Liver (tissue), 9 donors: Measurements from ENCODE around the gene MTOR. TPM values are rescaled to one million over a fixed set of nuclear protein-coding genes. Genes with fewer than 3 reads are reported as not detected.

Experiments used
- DNase-seq: peaks from one replicate; pipeline ENCODE4 v3.0.0-alpha.2; 2017; ENCODE audit warnings: low spot score
- H3K27ac ChIP-seq, 2 donors: one replicate each; pipeline ENCODE4 v1.7.0; 2013; ENCODE audit warnings: inconsistent platforms in 2 of 2, low read length in 2 of 2, control low read depth in 1 of 2, low read depth in 1 of 2, mild to moderate bottlenecking in 1 of 2
- H3K27me3 ChIP-seq, 4 donors: one replicate each; pipeline versions ENCODE4 v1.6.1 to v1.7.0; 2013; ENCODE audit warnings: low read length in 3 of 4, inconsistent platforms in 1 of 4, mild to moderate bottlenecking in 1 of 4, moderate library complexity in 1 of 4; ENCODE audit not compliant: control insufficient read depth in 4 of 4, insufficient read depth in 4 of 4
- H3K36me3 ChIP-seq, 4 donors: one replicate each; pipeline versions ENCODE4 v1.6.1 to v1.7.0; 2013; ENCODE audit warnings: low read length in 3 of 4, mild to moderate bottlenecking in 3 of 4, low read depth in 1 of 4, moderate library complexity in 1 of 4; ENCODE audit not compliant: control insufficient read depth in 4 of 4, insufficient read depth in 3 of 4
- H3K4me1 ChIP-seq, 4 donors: one replicate each; pipeline versions ENCODE4 v1.6.1 to v1.7.0; 2013; ENCODE audit warnings: low read length in 3 of 4, mild to moderate bottlenecking in 3 of 4, moderate library complexity in 1 of 4; ENCODE audit not compliant: control insufficient read depth in 4 of 4, insufficient read depth in 4 of 4
- H3K4me3 ChIP-seq, 3 donors: one replicate each; pipeline versions ENCODE4 v1.6.1 to v1.7.0; 2013; ENCODE audit warnings: low read length in 3 of 3, control low read depth in 1 of 3, low read depth in 1 of 3, mild to moderate bottlenecking in 1 of 3
- H3K9ac ChIP-seq, 2 donors: one replicate each; pipeline ENCODE4 v1.7.0; 2013; ENCODE audit warnings: low read length in 2 of 2, mild to moderate bottlenecking in 2 of 2, moderate library complexity in 2 of 2, control low read depth in 1 of 2, low read depth in 1 of 2
- H3K9me3 ChIP-seq, 4 donors: one replicate each; pipeline versions ENCODE4 v1.6.1 to v1.7.0; 2013; ENCODE audit warnings: low read length in 3 of 4; ENCODE audit not compliant: control insufficient read depth in 4 of 4
- ATF3 ChIP-seq: IDR thresholded peaks from 2 replicates; pipeline ENCODE4 v1.6.1; 2016; ENCODE audit warnings: antibody characterized with exemption
- CTCF ChIP-seq: fragments of 150-350 bp; IDR thresholded peaks from 2 replicates; pipeline ENCODE4 v1.5.1; 2017; ENCODE audit warnings: improper control_type of control experiment, low read depth, low read length; ENCODE audit not compliant: missing input control
- EGR1 ChIP-seq, 2 donors: IDR thresholded peaks; 2 replicates each; pipeline ENCODE4 v1.6.1; 2016 to 2018; ENCODE audit warnings: antibody characterized with exemption in 2 of 2, low read depth in 2 of 2
- FOXA1 ChIP-seq: IDR thresholded peaks from 2 replicates; pipeline ENCODE4 v1.6.1; 2016; ENCODE audit warnings: antibody characterized with exemption
- FOXA2 ChIP-seq: IDR thresholded peaks from 2 replicates; pipeline ENCODE4 v1.6.1; 2016; ENCODE audit warnings: antibody characterized with exemption
- HNF4A ChIP-seq, 2 donors: conservative IDR thresholded peaks; 2 replicates each; pipeline ENCODE4 v1.6.1; 2016; ENCODE audit warnings: antibody characterized with exemption in 2 of 2, mild to moderate bottlenecking in 2 of 2
- JUND ChIP-seq, 2 donors: IDR thresholded peaks; 2 replicates each; pipeline ENCODE4 v1.6.1; 2016; ENCODE audit warnings: antibody characterized with exemption in 2 of 2
- NR2F2 ChIP-seq: IDR thresholded peaks from 2 replicates; pipeline ENCODE4 v1.6.1; 2016; ENCODE audit warnings: antibody characterized with exemption
- RXRA ChIP-seq, 2 donors: IDR thresholded peaks; 2 replicates each; pipeline ENCODE4 v1.6.1; 2017 to 2018; ENCODE audit warnings: antibody characterized with exemption in 2 of 2, mild to moderate bottlenecking in 1 of 2
- SP1 ChIP-seq: IDR thresholded peaks from 2 replicates; pipeline ENCODE4 v1.6.1; 2018; ENCODE audit warnings: antibody characterized with exemption, mild to moderate bottlenecking
- TAF1 ChIP-seq: conservative IDR thresholded peaks from 2 replicates; pipeline ENCODE4 v1.6.1; 2016; ENCODE audit warnings: antibody characterized with exemption, mild to moderate bottlenecking
- ZBTB33 ChIP-seq: IDR thresholded peaks from 2 replicates; pipeline ENCODE4 v1.6.1; 2016; ENCODE audit warnings: antibody characterized with exemption
- WGBS: extraction: QIAGEN DNeasy Blood & Tissue Kit; methylation state at CpG from one replicate; pipeline ENCODE4 v1.1.7; 2013; 5-methylcytosine and 5-hydroxymethylcytosine counted together
- polyA plus RNA-seq, 2 donors: library from polyadenylated mRNA; stranded (reverse) in 1 of 2; unstranded in 1 of 2; fragments of 200-250 nt in 1 of 2; fragments of >200 nt in 1 of 2; fragmentation: Nextera tagmentation in 1 of 2; extraction: Ambion mirVana in 1 of 2; gene quantifications; one replicate each; pipeline versions ENCODE4 v1.2.1 to v1.2.3, GENCODE V29; 2013 to 2015
- total RNA-seq, 2 donors: library from RNA; depleted of rRNA; stranded (reverse); fragments of >200 nt; gene quantifications; one replicate each; pipeline ENCODE4 v1.2.3, GENCODE V29; 2014
- TF ChIP-seq, protein P1 (sequence below): IDR thresholded peaks from 2 replicates; pipeline ENCODE4 v1.6.1; 2016; ENCODE audit warnings: antibody characterized with exemption, mild to moderate bottlenecking
- donor health status: healthy.
- donor health status: healthy.
- donor health status: healthy.
- donor health status: healthy.
- donor health status: healthy.

The MTOR gene
- total and polyA plus RNA-seq, 4 donors, result 11.6 to 45.0 (median 19.9) TPM

DNA sequence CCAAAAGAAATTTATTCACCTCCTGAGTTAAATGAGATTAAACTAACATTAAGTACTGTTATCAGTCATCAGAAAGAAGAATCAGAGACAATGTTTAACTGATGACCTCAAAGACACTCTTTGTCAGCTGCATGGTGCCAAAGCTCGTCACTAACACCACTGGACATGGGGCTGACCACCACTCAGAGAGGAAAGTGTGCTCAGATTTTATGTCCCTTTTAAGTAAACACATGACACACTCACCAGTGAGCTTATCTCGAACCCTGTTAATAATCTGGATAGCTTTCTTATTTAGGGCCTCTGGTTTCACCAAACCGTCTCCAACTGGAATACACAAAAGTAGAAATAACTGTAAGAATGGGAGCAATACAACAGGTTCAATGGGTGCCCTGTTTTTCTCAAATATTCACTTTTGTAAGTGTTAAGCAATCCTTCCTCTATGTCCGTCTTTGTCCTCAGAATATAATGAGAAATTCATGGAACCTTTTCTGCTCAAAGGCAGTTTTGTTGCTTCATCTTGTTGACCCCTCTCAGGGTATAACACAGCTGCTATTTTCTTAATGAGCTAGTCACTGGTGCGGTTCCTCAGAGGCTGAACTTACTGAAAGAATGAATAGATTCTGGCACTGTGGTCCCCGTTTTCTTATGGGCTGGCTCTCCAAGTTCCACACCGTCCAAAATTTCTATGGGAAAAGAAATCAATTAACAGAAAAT, 153.1 kb downstream of the MTOR start:
- Histone ChIP-seq H3K4me3 (no peak overlapping the region), H3K9me3 (no peaks in the 10 kb centered on the region), H3K36me3 (peaks cover 6 to 65% (median 48%) of the 10 kb centered on the region in 4 donors), H3K9ac (no peak overlapping the region), H3K4me1 (no peaks in the 10 kb centered on the region), H3K27ac (no peak overlapping the region), H3K27me3 (no peaks in the 10 kb centered on the region)
- TF ChIP-seq ZBTB33 (no peak), FOXA1 (no peak), CTCF (no peak), EGR1 (IDR thresholded peaks at IDR 0.05; ENCODE audit: low read depth in 2 of 2) (no peak), SP1 (no peak), TAF1 (no peak), NR2F2 (no peak), RXRA (IDR thresholded peaks at IDR 0.05) (no peak)
- TF ChIP-seq, protein P1, sequence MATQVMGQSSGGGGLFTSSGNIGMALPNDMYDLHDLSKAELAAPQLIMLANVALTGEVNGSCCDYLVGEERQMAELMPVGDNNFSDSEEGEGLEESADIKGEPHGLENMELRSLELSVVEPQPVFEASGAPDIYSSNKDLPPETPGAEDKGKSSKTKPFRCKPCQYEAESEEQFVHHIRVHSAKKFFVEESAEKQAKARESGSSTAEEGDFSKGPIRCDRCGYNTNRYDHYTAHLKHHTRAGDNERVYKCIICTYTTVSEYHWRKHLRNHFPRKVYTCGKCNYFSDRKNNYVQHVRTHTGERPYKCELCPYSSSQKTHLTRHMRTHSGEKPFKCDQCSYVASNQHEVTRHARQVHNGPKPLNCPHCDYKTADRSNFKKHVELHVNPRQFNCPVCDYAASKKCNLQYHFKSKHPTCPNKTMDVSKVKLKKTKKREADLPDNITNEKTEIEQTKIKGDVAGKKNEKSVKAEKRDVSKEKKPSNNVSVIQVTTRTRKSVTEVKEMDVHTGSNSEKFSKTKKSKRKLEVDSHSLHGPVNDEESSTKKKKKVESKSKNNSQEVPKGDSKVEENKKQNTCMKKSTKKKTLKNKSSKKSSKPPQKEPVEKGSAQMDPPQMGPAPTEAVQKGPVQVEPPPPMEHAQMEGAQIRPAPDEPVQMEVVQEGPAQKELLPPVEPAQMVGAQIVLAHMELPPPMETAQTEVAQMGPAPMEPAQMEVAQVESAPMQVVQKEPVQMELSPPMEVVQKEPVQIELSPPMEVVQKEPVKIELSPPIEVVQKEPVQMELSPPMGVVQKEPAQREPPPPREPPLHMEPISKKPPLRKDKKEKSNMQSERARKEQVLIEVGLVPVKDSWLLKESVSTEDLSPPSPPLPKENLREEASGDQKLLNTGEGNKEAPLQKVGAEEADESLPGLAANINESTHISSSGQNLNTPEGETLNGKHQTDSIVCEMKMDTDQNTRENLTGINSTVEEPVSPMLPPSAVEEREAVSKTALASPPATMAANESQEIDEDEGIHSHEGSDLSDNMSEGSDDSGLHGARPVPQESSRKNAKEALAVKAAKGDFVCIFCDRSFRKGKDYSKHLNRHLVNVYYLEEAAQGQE, result no peak
- no peak for DNase-seq
- WGBS, result 92% methylated on average over 7 of the region's 7 CpGs

- no peaks in the 10 kb centered on the region for H3K4me1 ChIP-seq
- peaks cover 5 to 52% (median 38%) of the 10 kb centered on the region in 4 donors for H3K36me3 ChIP-seq
- H3K27me3 ChIP-seq, result no peaks in the 10 kb centered on the region
- no peak overlapping the region for H3K27ac ChIP-seq
- no peaks in the 10 kb centered on the region for H3K9me3 ChIP-seq
- H3K9ac ChIP-seq, result no peak overlapping the region
- WGBS, result 93% methylated on average over 5 of the region's 5 CpGs
- DNase-seq, result no peak
- H3K4me3 ChIP-seq, result no peak overlapping the region
- TF ChIP-seq ATF3, result no peak
- TF ChIP-seq RXRA (IDR thresholded peaks at IDR 0.05), result no peak
- no peak for TF ChIP-seq FOXA1
- TF ChIP-seq ZBTB33, result no peak
- no peak for TF ChIP-seq FOXA2
- no peak for TF ChIP-seq JUND (IDR thresholded peaks at IDR 0.05)
- no peak for TF ChIP-seq HNF4A (conservative IDR thresholded peaks at IDR 0.05)
Observed at GRCh38 chr1:11107599-11107998, 154.8 kb downstream of the MTOR start.
